ENCODE measurements around the gene KLF6.

DNA sequence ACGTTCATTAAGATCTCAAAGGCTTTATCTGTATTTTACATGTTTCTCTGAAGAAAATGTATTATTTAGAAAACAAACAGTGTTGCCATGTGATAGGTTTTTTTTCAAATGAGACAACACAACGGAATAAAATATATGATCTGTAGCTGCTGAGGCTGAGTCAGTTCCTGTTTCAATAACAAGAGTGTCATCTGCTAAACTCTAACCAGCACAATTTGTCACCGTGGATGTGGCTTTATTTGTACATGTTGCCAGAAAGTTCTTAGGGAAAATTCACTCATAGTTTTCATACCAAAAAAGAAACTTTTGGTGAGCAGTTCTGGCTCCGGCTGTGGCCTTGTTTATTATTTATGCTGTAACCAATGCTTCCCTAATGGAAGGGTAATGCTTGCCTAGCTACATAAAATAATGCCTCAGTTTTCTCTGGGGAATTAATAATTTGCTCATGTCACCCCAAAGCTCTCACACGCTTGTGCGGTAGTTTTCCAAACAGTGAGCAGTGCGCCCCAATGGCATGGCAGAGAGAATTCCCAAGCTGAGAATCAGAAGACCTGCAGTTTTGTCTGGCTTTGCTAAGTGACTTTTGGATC lies 20.3 kb upstream of the KLF6 start:
- TF ChIP-seq EZH2 (IDR thresholded peaks at IDR 0.05; ENCODE audit: borderline replicate concordance, insufficient read depth, low read depth, low read length, poor library complexity, severe bottlenecking) = no peak
- TF ChIP-seq, protein P1, sequence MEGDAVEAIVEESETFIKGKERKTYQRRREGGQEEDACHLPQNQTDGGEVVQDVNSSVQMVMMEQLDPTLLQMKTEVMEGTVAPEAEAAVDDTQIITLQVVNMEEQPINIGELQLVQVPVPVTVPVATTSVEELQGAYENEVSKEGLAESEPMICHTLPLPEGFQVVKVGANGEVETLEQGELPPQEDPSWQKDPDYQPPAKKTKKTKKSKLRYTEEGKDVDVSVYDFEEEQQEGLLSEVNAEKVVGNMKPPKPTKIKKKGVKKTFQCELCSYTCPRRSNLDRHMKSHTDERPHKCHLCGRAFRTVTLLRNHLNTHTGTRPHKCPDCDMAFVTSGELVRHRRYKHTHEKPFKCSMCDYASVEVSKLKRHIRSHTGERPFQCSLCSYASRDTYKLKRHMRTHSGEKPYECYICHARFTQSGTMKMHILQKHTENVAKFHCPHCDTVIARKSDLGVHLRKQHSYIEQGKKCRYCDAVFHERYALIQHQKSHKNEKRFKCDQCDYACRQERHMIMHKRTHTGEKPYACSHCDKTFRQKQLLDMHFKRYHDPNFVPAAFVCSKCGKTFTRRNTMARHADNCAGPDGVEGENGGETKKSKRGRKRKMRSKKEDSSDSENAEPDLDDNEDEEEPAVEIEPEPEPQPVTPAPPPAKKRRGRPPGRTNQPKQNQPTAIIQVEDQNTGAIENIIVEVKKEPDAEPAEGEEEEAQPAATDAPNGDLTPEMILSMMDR (IDR thresholded peaks at IDR 0.05) = no peak
